Kidney tubule cell (primary cell): Measurements from ENCODE around the gene KMT2A.
"Not testable (repeated sequence)": the region's sequence is repeated elsewhere in the genome, so short reads cannot be mapped to it uniquely, and the experiment has no call there.

Experiments used
- DNase-seq: peaks from one replicate; pipeline ENCODE4 v3.0.0-alpha.2; 2018; ENCODE audit warnings: low spot score

KMT2A gene

DNA sequence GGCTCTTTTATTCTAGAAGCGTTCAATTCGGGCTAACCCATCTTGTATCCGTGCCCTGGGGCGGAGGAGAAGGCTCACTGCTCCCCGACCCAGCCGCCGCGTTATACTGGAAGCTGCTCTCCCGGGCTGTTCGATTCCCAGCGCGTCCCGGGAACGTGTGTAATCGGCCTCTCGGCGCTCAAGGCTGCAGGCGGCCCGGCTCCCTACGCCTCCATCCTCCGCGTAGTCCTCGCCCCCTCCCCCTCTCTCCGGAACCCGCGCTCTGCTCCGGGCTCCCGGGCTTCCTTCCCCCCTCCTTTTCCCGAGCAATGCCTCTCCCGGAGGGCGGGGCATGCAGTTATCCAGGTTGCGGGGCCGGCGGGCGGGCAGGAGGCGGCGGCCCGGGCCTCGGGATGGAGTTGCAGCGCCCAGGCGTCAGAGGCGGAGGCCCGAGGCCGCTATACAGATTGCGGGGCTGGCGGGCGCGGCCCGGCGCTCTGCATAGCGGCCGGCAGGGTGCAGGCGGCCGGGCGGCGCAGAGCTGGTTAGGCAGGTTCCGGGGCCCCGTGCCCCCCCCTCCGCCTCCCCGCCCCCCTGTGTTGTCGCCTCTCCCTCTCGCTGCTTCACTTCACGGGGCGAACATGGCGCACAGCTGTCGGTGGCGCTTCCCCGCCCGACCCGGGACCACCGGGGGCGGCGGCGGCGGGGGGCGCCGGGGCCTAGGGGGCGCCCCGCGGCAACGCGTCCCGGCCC, at the start of gene KMT2A:
Gene KMT2A (plus strand): TSS at position 600 of the 732 bp plus-strand sequence. CDS start 21 bp downstream, at position 621.
- DNase-seq: peak; percentile 98

DNA sequence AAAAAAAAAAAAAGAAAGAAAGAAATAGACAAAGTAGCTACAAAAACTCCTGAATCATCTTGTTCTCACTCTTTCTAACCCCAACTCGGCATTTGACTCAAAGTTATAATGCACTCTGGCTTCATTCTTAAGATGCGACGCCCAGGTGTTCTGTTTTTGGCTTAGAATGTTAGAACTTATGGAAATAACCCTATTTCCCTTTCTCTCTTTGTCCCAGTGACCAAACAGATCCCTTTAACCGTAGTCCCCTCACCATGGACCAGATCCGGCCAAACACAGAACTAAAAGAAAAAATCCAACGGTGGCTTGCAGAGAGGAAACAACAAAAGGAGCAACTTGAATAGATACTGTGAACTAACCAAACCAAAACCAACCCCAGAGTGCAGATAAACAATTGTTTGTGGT, 40.2 kb upstream of the KMT2A start:
- no peak for DNase-seq

DNA sequence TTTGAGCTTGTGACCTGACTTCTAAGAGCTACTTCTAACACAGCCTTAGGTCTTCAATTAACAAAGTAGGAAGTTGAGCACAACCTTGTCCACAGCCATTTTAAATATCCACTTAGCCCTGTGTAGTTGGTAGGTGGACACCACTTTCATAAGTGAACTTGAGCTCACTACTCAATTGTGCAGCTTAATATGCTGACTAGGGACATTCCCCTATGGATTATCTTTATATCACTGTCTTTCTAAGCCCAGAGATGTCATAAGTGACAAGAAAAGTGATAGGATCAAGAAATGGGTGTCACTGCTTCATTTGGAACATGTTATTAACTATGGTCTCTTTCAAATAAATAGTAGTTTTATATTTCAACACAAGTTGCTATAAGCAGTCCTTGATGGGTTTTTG, 38.8 kb upstream of the KMT2A start:
- no peak for DNase-seq

DNA sequence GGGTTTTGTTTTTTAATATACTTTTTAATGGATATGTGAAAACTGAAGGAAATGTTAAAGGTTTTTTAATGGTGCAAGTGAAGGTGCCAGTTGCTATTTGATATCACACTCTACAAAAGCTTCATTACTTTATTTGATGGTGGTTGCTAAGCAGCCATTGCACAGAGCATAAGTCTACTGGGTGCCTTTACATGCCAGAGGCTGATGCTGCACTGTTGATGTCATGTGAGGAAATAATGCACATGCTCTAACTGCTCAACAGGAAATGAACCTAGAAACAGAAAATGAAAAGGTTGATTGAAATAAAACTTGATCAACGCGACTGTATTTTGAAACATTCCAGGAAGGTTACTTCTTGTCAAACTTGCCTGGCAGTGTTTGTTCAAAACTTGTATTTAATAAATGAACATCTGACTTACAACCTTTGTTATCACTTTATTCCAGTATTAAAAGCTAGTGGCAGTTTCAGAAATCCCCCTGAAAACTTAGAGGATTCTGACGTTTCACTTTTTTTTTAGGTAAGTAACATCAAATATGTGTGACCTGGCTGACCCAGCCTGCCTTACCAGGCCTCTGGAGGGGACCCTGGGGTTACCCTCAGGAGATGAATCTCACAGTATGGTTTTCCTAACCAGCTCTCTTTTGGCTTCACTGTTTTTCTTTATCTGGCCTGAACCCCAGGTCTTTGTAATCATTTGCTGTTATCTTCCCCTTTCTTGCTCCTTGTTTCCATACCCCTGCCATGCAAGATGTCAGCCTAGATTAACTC, 37.3 kb upstream of the KMT2A start:
- DNase-seq: peak; percentile 17

DNA sequence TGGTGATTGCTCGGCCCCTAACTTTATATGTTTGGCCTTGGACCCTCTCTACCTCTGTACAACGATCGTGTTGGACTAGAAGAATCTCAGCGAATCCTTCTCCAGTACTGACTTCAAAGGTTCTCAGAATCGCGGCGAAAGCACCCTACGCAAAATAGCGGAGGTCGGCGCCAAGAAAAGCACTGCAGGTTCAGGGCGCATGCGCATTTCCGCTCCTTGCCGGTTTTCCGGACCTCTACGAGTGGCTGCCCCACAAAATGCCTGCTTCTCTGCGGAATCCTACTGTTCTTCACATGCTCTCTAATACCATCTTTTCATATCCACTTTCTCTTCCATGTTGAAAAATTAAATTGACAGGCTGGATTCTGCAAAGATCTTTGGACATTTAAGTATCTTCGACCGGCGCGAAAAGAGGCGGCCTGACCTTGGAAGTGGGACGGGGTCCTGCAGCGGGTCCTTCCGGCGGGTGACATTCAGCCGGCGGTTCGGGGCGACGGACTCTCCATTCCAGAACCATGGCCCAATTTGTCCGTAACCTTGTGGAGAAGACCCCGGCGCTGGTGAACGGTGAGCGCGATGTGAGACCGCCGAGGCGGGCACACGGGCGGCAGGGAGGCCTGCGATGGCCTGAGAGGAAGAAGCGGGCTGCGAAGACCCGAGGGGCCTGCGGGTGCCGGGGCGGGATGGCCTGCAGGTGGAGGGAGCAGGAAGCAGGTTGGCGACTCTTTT, 35.0 kb upstream of the KMT2A start, which contains the start of gene ATP5MG:
Gene ATP5MG (plus strand): TSS at position 456 of the 729 bp plus-strand sequence. CDS start 60 bp downstream, at position 516.
- peak; percentile 90 for DNase-seq

DNA sequence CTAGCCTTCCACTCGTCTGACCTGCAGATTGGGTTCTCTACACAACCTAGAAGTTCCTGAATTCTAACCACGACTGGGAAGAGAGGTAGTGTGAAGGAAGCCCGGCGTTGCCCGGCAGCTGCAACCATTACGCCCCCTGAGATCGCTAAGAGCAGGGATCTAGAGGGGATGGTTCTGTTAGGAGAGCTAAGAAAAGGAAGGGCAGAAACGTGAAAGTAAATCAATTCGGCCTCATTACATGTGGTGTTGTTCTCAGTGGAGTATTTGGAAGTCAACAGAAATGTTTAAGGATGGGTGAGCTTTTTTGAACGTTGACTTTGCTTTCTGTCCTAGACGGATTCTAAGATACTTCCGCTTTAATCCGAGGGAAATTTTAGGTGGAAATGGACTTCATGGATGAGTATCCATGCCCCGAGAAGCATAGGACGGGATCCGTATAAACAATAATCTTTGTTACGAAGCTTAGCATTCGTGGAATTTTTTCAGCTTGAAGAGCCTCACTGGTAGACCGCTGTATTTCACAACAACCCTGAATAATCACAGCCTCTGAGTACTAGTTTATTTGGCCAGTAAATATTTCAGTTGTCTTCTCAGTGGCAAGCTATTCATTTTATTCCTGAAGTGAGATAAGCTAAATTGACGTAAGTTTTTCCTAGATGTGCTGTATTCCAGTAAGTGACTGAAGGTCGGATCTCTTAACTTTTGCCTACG, 34.3 kb upstream of the KMT2A start:
- peak; percentile 73 for DNase-seq

DNA sequence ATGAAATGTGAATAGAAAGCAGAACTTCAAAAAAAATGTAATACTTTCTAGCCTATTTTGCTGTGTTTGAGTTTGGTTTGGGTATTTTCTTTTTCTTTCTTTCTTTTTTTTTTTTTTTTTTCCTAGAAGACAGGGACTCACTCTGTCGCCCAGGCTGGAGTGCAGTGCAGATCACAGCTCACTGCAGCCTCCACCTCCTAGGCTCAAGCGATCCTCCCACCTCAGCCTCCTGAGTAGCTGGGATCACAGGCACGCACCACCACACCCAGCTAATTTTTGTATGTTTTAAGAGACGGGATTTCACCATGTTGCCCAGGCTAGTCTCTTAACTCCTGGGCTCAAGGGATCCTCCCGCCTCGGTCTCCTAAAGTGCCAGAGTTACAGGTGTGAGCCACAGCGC, 33.7 kb upstream of the KMT2A start:
- DNase-seq: not testable (repeated sequence)

DNA sequence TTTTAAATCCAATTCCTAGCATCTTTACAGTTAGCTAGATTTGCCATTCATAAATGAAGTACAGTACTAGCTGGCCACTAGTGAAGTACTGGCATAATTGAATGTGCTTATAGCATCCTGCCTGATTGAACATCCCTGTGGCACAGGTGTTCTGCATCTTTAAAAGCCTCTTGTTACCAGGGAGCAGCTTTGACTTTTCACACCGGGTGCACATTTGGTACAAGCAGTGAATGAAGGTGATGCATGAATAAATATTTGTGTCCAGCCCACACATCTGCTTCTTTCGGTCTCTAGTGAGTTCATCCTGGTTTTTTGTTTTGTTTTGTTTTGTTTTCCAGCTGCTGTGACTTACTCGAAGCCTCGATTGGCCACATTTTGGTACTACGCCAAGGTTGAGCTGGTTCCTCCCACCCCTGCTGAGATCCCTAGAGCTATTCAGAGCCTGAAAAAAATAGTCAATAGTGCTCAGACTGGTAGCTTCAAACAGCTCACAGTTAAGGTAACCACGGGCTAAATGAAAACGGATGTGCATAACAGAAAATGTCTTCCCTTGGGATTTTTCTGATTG, 29.6 kb upstream of the KMT2A start:
- no peak for DNase-seq

DNA sequence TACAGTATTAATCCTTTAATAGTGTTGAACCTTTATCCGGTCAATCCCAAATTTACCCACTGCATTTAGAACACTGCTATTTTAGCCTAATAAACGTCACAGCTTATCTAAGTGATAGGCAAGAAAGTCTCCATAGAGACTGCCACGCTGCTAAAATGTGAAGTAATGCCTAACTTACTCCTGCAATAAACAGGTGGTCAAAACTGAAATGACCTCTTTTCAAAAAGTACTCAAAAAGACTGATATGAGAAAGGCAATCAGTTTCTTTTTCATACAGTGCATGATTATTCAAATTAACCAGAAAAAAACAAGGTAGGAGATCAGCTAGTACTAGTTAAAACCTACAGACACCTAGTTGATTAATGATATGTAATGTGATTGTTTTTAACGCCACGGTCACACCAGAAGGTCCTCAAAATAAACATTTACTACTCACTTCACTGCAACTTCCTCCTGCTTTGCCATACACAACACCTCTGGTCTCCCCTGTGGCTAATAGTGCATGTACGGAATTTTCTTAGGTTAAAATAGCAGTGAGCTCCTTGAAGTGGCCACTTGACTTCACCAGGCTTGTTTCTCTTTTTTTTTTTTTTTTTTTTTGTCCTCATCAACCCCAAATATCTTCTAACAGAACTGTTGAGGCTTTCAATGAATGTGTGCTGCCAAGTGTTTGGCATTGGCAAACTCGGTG, 26.1 kb upstream of the KMT2A start:
- DNase-seq: no peak

DNA sequence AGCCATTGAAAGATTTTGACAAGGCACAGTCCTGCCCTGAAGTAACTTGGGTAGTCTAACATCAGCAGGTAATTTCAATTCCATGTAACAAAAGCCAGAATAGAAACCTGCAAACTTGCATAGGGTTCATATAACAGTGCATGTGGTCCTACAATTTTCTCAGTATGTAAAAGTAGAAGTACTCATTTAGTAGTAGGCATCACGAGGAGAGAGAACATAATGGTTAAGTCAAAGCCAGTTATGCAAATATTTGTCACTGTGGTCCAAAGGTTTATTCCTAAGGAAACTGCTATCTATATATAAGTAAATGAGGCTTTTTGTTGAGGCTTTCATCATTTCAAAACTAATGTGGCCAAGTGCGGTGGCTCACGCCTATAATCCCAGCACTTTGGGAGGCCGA, 24.8 kb upstream of the KMT2A start:
- DNase-seq: no peak

DNA sequence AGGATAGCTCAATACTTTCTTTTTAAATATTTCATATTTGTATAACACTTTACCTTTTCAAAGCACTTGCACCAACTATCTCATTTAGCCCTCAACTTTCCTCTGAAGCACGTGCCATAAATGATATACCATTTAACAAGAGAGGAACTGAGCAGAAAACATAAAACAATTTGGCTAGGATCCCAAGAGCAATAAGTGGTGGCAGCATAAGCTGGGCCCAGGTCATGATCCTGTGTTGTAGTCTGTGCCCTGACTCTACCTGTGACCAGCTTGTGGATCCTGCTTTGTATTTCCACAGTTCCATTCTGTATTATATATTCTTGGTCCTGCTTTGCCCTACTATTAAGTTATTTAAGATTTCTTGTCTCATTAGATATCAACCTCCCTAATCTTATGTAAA, 23.4 kb upstream of the KMT2A start:
- no peak for DNase-seq

DNA sequence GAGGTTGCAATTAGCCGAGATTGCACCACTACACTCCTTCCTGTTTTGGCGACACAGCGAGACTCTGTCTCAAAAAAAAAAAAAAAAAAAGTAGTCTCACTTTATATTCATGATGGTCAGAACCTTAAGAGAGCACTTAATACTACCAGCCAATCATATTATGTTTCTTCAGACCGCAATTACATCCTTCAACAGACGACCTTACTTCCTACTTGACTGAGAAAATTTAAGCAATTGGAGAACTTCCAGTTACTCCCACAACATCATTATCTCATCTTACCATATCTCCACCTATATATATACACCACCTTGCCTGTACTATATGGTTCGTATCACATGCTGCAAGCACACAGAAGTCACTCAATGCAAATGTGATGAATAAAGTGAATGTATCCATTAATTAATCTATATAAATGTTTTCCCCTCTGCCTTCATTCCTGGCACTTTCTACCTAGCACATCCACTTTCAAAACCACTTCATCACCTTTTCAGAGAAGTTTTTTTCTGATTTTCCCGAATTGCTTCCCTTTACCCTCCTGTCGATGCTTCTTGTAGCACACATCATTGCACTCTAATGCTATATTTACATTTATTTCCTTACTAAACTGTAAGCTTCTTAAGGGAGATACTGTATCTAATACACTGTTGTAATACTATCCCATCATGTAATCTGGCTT, 21.1 kb upstream of the KMT2A start:
- DNase-seq: no peak

DNA sequence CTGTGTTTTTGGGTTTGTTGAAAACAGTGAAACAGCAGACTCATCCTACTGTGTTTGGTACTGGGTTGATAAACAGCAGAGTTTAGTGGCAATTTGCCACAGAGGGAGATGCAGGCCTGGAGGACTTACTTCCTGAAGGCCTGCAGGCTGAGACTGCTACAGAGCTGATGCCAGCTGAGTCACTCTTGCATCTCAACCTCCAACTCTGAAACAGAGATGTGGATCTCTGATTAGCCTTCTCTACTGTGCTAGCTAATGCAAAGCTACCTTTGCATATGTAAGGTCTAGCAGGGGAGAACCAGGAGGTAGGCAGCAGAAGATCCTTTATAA, 20.6 kb upstream of the KMT2A start:
- DNase-seq: peak; percentile 92

DNA sequence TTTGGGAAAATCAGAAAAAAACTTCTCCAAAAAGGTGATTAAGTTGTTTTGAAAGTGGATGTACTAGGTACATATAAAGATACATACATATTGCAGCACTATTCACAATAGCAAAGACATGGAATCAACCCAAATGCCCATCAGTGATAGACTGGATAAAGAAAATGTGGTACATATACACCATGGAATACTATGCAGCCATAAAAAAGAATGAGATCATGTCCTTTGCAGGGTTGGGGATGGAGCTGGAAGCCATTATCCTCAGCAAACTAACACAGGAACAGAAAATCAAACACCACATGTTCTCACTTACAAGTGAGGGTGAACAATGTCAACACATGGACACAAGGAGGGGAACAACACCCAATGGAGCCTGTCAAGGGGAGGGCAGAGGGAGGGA, 19.4 kb upstream of the KMT2A start:
- DNase-seq: not testable (repeated sequence)

DNA sequence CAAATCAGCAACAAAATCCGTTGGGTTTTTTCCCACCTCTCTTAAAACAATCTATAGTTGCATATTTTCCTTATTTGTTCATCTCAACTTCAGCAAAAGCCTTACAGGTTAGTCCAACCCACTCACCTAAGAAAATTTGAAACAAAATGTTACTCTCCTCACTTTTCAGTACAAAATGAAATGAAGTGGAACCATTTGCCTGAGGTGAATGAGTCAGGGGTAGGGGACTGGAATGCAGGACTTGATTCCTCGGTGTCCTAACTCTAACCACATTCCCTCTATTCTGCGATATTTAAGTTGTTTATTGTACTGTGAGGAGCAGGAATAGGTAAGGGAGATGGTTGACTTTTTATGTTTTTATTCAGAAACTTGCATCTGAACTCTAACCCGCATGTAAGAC, 18.5 kb upstream of the KMT2A start:
- DNase-seq: peak; percentile 88

DNA sequence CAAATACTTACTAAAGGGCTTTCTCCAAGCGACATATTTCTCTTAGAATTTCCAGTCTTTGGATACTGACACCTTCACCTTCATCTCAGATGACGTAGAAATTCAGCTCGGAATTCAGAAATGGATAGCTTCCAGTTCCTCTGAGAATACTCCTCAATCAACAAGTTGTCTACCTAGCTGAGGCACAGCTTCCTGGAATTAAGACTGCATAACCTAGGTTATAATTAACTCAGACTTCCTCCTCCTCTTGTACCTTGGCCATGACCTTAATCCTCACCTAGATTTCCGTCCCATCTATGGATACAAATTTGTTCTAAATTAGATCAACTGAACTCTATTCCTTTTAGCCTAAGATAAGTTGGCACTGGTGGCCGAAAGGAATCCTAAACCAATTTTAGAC, 17.5 kb upstream of the KMT2A start:
- DNase-seq: peak; percentile 76

DNA sequence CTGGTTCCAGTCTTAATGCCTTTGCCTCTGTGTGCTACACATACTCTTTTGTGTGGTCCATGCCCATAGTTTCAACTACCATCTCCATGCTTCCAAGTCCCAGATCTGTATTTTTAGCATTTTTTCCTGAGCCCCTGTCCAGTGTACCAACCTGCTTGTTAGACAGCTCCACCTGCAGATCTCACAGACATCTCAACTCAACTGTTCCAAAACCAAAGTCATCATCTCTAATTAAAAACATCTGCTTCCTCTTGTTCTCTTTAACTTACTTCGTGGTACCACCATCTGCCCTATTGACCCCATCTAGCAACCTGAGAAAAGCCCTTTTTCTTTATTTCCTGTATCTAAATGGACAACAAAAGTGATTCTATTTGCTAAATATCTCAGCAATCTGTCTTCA, 8.6 kb upstream of the KMT2A start:
- no peak for DNase-seq

DNA sequence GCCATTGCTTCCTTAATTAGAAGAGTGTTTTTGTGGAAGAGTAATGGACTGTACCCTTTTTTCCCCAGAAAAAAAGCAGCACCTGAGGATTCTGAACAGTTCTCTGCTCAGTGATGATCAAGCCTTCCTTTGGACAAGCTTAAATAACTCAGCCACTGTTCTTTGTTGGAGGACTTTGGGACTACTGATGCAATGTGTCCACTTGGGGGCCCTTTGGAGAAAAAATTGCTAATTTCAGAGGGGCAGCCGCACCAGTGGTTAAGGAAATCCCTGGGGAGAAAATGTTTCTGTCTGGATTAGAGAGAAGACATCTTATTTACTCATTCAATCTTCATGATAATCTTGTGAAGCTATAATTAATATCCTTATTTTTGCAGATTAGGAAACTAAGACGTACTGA, 5.3 kb upstream of the KMT2A start:
- DNase-seq: no peak

DNA sequence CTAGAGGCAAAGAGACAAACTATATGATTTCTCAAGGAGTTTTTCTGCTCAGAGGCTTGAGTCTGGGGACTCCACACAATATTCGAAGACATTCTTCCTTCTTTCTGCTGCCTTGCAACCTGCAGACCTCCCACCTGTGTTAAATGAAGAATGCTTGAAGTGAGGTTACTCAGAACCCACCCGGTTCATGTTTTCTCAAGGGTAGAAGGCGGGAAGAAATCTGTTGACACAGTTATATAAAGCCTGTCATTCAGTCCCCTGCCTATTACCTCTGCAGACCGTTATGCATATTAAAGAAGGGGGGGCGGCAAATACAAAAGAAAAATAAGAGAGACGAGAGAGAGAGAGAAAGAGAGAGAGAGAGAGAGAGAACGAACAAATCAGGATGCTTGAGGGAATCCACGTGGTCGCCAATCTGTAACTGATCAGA, 2.2 kb upstream of the KMT2A start:
- DNase-seq: no peak

DNA sequence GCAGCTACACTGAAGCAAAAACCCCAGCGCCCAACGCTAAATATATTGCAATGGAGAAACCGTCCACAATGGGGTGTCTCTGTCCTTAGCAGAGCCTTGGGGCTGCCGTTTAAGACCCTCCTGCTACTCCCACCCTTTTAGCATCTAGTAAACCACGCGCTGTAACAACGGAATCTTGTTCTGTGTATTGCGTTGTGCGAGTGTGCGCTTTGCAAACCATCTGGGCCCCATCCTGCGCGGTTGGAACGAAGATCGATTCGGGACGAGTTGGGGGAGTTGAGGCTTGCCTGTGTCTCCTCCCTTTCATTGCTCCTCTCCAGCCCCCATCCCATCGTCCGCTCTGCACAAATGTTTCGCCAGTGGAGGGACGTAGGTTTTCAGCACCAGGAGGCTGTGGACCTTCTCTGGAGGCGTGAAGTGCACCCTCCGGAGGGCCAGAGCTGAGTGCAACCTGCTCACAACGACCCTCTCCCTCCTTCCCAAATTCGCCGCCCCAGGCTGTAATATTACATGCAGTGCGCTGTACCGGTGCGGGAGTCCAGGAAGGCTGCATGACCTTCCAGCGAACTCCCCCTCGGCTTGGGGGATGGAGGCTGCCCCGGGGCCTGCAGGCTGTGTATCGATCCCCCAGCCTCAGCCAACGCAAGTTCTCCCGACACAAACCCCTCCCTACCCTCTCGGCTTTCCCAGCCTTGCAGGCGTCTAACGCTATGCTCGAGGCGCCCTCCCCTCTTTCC, 1.6 kb upstream of the KMT2A start:
- peak; percentile 26 for DNase-seq
